Placental pericyte (primary cell): ENCODE results near the gene MOG. TPM values are rescaled to one million over a fixed set of nuclear protein-coding genes. Genes with fewer than 3 reads are reported as not detected.

ENCODE experiments used
- small RNA-seq: library from RNA; depleted of rRNA; stranded (forward); fragments of <200 nt; gene quantifications from one replicate; pipeline ENCODE3, GENCODE V24; 2012; ENCODE audit warnings: low replicate concordance
- total RNA-seq: library from RNA; depleted of rRNA; stranded (reverse); fragments of >200 nt; gene quantifications from 2 replicates; pipeline ENCODE4 v1.2.3, GENCODE V29; 2012

Gene MOG
- not detected in 2 replicates for total RNA-seq

DNA sequence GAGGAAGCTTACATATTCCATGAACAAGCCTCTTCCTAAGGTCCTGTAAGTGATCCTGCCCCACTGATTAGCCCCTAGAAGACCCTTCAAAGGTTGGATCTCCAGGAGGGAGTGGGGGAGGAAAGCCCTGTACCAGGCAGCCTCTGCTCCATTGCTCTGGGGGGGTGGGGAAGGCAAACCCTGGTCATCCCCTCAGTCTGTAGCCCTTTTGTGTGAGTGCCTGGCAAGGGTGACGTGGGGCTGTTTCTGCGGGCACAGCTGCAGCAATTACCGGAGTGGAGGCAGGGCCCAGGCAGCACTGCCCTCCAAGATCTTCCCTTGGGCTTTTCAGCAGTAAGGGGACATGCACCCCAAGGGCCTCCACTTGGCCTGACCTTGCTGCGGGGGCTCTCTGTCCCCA is at the start of gene MOG:
Gene MOG (plus strand): TSS at position 295 of the 400 bp plus-strand sequence. CDS start 118 bp downstream, outside the sequence.

DNA sequence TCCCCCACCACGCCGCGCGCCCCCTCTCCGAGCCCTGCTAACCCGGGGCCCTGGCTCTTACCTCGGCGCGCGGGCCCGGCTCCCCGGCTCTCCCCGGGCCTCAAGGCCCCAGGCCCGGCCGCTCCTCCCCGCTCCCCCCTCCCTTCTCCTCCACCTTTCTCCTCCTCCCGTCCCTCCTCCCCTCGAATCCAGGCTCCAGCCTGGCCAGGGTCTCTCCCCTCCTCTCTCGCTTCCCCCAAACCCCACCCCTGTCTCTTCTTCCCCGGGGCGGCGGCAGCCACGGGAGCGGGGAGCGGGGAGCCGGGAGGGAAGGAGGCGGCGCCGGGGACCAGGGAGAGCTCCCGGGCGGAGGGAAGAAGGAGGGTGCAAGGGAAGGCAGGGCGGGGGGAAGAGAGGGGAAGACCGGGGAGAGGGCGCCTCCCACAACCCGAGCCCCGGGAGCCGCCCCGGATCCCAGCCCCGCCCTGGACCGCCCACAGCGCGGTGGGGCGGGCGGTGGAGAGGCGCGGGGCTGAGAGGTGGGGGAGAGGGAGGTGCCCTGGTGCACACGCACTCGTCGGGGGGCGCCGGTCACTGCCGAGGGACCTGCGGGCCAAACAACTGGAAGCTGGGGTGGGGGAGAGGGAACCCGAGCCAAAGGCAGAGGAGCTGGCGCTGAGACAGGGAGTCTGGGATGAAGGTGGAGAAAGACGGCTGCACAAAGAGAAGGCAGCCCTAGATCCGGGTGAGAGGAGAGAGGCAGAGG is 23.9 kb upstream of the MOG start, which contains the start of gene GABBR1:
Gene GABBR1 (minus strand): TSS at position 395 of the 745 bp plus-strand sequence. CDS start 798 bp downstream, outside the sequence.

DNA sequence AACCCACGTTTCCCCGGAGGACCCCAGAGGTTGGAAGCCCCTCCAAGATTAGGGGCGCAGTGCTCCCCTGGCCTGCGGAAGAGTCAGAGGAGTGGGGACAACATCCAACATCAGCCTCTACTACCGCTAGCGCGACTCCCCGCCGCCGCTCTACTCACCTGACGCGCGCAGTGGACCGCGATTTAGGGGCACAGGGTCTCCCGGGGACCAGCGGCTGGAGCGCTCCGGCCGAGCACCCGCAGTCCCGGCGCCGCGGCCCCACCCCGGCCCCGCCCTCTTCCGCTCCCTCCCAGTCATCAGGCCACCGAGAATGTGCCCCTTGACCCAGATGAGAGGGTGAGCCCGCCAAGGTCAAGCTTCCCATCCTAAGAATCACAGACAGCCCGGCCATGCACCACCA is 24.0 kb downstream of the MOG start, which contains the start of gene ZFP57:
Gene ZFP57 (minus strand): TSS at position 249 of the 400 bp plus-strand sequence. CDS start 4,149 bp downstream, outside the sequence.

Small RNA genes lying within 50 kb of the gene (small RNA-seq; reads per million reads assigned to genes)
- gene SUMO2P1, result 0.26 reads per million

Other genes starting within 250 kb of the MOG start
- not detected in 2 replicates for gene OR12D1, start 242.2 kb upstream of the MOG start, total RNA-seq
- gene OR10C1, start 217.8 kb upstream of the MOG start, total RNA-seq, result not detected in 2 replicates
- gene OR11A1, start 200.0 kb upstream of the MOG start, total RNA-seq, result not detected in 2 replicates
- not detected in 2 replicates for gene OR2H1, start 199.9 kb upstream of the MOG start, total RNA-seq
- not detected in 2 replicates for gene MAS1L, start 169.1 kb upstream of the MOG start, total RNA-seq
- gene UBD, start 97.4 kb upstream of the MOG start, total RNA-seq, result not detected in 2 replicates
- gene OR2H2, start 72.0 kb upstream of the MOG start, total RNA-seq, result not detected in 2 replicates
- 6.3 and 13.9 TPM in 2 replicates for gene GABBR1, start 23.9 kb upstream of the MOG start, total RNA-seq
- not detected in 2 replicates for gene ZFP57, start 24.1 kb downstream of the MOG start, total RNA-seq
- gene HLA-F, start 66.3 kb downstream of the MOG start, total RNA-seq, result 3.1 and 14.7 TPM in 2 replicates
- gene HLA-G, start 170.7 kb downstream of the MOG start, total RNA-seq, result not detected in 2 replicates